GM12801 (cell line): Measurements from ENCODE around the gene ARMC2.

Experiments used
- TF ChIP-seq, protein P1 (sequence below): IDR thresholded peaks from one replicate; pipeline ENCODE4 v1.5.1; 2011; ENCODE audit warnings: control low read depth; ENCODE audit not compliant: insufficient read length; ENCODE audit errors: extremely low read depth

The ARMC2 gene

DNA sequence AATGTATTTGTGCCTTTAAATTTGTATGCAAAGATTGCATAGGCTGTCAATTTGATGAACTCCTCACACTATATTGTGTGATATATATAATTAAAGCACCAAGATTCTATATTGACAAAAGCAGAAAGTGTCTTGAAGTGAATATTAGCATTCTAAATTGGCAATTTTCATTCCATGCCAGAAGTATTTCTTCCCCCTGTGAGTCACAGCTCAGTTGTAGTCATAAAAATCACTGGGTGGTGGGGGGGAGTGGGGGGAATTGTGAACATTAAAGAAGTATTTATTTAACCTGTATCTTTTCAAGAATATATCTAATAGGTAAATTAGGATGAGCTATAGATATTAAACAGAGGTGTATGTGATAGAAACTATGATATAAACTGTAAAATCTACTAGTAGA, 3.1 kb upstream of the ARMC2 start:
- TF ChIP-seq, protein P1, sequence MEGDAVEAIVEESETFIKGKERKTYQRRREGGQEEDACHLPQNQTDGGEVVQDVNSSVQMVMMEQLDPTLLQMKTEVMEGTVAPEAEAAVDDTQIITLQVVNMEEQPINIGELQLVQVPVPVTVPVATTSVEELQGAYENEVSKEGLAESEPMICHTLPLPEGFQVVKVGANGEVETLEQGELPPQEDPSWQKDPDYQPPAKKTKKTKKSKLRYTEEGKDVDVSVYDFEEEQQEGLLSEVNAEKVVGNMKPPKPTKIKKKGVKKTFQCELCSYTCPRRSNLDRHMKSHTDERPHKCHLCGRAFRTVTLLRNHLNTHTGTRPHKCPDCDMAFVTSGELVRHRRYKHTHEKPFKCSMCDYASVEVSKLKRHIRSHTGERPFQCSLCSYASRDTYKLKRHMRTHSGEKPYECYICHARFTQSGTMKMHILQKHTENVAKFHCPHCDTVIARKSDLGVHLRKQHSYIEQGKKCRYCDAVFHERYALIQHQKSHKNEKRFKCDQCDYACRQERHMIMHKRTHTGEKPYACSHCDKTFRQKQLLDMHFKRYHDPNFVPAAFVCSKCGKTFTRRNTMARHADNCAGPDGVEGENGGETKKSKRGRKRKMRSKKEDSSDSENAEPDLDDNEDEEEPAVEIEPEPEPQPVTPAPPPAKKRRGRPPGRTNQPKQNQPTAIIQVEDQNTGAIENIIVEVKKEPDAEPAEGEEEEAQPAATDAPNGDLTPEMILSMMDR = no peak

DNA sequence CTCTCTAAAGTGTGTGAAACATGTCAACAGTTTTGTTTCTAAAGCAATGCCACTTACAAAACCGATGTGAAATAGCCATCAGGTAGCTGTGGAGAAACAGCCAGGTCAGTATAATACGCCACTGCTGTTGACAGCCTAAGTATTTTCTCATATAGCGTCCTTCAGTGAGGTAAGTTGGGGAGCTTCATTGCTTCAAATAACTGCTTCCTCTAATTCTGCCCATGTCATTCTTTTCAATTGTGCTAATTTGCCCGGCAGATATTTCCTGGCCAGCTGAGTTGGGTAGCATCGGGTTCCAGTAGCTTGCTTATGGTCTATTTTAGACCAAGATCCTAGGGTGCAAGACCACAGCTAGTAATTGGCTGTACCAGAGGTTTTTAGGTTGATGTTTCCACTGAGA, 2.1 kb upstream of the ARMC2 start:
- TF ChIP-seq, protein P1 = no peak

DNA sequence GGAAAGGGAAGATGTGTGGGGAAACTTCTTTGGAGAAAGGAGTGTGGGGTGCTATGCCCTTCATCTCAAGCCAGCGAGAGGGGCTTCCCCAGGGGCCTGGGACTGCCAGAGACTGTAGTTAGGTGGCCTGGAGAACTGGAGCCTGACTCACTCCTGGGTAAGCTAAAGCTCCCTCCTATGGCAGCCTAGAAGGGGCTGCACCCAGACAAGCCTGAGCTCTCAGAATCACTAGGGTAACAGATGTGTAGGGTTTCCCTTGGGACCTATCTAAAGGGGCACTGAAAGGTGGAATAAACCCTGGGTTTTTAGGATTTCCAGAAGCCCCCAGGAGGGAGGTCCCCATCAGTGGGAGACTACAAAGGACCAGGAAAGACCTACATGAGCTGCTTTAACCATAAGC, 1.6 kb upstream of the ARMC2 start:
- TF ChIP-seq, protein P1 = no peak

DNA sequence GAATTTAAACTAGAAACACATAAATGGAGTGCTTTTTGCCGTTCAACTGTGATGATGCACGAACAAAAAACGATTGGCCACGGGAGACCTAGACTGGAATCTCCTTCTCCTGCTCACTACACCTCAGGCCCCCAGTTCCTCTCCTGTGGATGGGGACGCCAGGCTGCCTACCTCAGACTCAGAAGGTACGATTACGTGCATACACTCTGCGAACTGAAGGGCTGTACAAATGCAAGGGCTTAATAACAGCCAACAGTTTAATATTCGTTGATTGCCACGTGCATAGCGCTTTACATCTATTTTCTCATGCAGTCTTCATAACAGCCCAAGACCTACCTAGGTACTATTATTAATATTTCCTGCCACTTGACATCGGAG, 495 bp upstream of the ARMC2 start:
- TF ChIP-seq, protein P1 = no peak

DNA sequence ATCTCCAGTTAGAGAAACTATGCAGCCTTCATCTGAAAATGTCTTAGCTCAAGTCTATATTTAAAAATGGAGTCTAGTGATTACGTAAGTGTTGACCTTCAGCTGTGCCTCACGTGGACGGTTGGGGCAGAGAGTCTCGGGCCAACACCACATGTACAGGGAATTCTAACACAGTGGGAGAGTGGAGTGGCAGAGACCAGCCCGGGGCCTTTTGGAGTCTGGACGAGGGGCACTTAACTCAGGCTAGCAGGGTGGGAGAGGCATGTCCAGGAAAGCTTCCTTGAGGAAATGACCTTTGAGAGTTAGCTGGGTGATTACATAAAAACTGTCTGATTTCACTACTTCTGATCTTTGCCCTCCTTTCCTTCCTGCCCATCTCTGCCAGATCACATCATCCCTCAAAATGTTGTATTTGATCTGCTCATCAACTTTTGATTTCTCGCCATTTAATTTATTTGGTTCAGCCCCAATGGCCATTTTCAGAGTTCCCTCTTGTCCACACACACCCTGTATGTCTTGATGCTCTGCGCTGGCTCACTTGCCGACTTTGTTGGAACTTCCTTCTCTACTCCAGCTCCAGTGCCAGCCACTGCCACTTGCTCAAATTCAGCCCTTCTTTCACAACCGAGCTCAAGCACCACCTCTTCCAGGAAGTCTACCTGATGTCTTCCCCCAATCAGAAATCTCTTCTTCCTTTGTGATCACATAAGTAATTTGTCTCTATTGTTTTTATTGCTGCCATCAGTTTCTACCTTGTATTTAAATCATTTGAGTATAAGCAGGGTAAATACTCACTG, 2.6 kb downstream of the ARMC2 start:
- TF ChIP-seq, protein P1 = no peak

DNA sequence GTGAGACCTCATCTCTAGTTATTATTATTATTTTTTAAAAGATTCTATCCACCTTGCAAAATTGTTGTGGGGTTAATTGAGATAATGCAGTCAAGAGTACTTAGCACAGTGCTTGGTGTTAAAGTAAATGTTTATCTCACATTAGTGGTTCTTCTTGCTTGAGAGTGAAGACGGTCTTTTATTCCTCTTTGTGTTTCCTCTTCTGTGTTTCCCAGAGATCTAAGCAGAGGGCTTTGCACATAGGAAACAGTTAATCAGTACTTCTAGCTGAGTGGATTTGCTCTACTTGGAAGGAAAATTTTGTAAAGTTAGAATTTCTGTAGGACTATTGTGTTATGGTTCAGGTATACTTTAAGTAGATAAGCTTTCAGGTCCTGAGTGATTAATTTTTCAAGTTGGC, 3.5 kb downstream of the ARMC2 start:
- TF ChIP-seq, protein P1 = no peak

DNA sequence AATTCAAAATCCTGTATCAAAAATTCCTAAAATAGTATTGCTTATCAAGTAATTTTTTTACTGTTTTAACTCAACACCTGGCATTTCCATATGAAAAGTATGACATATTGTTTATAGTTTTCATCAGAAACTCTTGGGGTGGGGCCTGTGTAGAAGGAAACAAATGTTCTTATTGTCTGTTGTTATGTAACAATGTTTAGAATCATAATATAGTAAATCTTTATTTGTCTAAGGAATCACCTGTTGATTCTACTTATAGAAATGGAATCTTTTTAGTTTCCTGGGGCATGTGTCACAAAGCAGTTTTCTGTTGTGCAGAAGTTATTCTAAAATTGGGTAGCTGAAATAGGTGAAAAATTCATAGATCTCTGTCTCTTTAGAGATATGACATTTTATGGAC, 4.9 kb downstream of the ARMC2 start:
- TF ChIP-seq, protein P1 = no peak
